SK-N-SH (cell line): ENCODE data around the gene SLC35A2. TPM values are rescaled to one million over a fixed set of nuclear protein-coding genes. Genes with fewer than 3 reads are reported as not detected.

Experiments
- CTCF ChIA-PET: fragments of 300-600, 350-600 bp; formaldehyde crosslinking; extraction: SDS; loops from one replicate; lab custom pipeline; 2021; lab: Yijun Ruan, JAX
- POLR2A ChIA-PET: fragments of 350-600 bp; sonication (Branson Sonifier 250); formaldehyde crosslinking; extraction: SDS; loops from one replicate; lab custom pipeline; 2020; ENCODE audit warnings: antibody characterized with exemption, inconsistent platforms; lab: Yijun Ruan, JAX
- DNase-seq: peaks from one replicate; pipeline ENCODE4 v3.0.0; 2012
- H2AFZ ChIP-seq: fragments of 200-600 bp; sonication (generic); 2 replicates; pipeline ENCODE4 v1.8.1; 2016; ENCODE audit warnings: antibody characterized with exemption, mild to moderate bottlenecking, low read depth
- H3F3A ChIP-seq: fragments of 200-600 bp; sonication (generic); replicated peaks from 2 replicates; pipeline ENCODE3; 2016; ENCODE audit warnings: antibody characterized with exemption, mild to moderate bottlenecking; ENCODE audit not compliant: insufficient read depth
- H3K27ac ChIP-seq, 2 experiments: fragments of 200-500 bp in 1 of 2; fragments of 200-600 bp in 1 of 2; sonication (Bioruptor generic) in 1 of 2; sonication (generic), shearing (Covaris generic) in 1 of 2; 2 replicates each; pipeline versions ENCODE4 v1.5.1 to v1.6.1; 2014 to 2016; ENCODE audit warnings: low read depth in 2 of 2, inconsistent platforms in 1 of 2, low read length in 1 of 2, mild to moderate bottlenecking in 1 of 2, mixed read lengths in 1 of 2
- H3K27me3 ChIP-seq: fragments of 200-600 bp; sonication (generic), shearing (Covaris generic); 2 replicates; pipeline ENCODE4 v1.6.1; 2016; ENCODE audit warnings: mixed run types; ENCODE audit not compliant: insufficient read depth
- H3K36me3 ChIP-seq, 2 experiments: fragments of 200-500 bp in 1 of 2; fragments of 200-600 bp in 1 of 2; sonication (Bioruptor generic) in 1 of 2; sonication (generic) in 1 of 2; replicated peaks in 1 of 2; 2 replicates each; pipeline versions ENCODE3 to v1.5.1; 2014 to 2016; ENCODE audit warnings: low read length in 1 of 2, mild to moderate bottlenecking in 1 of 2; ENCODE audit not compliant: insufficient read depth in 2 of 2, control insufficient read depth in 1 of 2
- H3K4me1 ChIP-seq, 2 experiments: fragments of 200-500 bp in 1 of 2; fragments of 200-600 bp in 1 of 2; sonication (Bioruptor generic) in 1 of 2; sonication (generic), shearing (Covaris generic) in 1 of 2; 2 replicates each; pipeline versions ENCODE4 v1.5.1 to v1.6.1; 2014 to 2016; ENCODE audit warnings: low read depth in 1 of 2, low read length in 1 of 2, mixed run types in 1 of 2; ENCODE audit not compliant: insufficient read depth in 2 of 2, control insufficient read depth in 1 of 2
- H3K4me2 ChIP-seq: fragments of 200-600 bp; sonication (generic), shearing (Covaris generic); 2 replicates; pipeline ENCODE4 v1.6.1; 2017; ENCODE audit warnings: mixed run types
- H3K4me3 ChIP-seq, 2 experiments: fragments of 200-500 bp in 1 of 2; fragments of 200-600 bp in 1 of 2; sonication (Bioruptor generic) in 1 of 2; sonication (generic), shearing (Covaris generic) in 1 of 2; 2 replicates each; pipeline versions ENCODE4 v1.5.1 to v1.8.1; 2014 to 2016; ENCODE audit warnings: low read depth in 2 of 2, inconsistent platforms in 1 of 2, low read length in 1 of 2, mild to moderate bottlenecking in 1 of 2, mixed read lengths in 1 of 2, moderate library complexity in 1 of 2
- H3K79me2 ChIP-seq: fragments of 200-600 bp; sonication (generic); 2 replicates; pipeline ENCODE4 v1.8.1; 2017; ENCODE audit warnings: mild to moderate bottlenecking; ENCODE audit not compliant: insufficient read depth
- H3K9ac ChIP-seq: fragments of 200-600 bp; sonication (generic); 2 replicates; pipeline ENCODE4 v1.6.1; 2017; ENCODE audit warnings: mixed run types
- H3K9me2 ChIP-seq: fragments of 200-600 bp; sonication (generic); 2 replicates; pipeline ENCODE4 v1.6.1; 2017; ENCODE audit warnings: mixed run types
- H3K9me3 ChIP-seq: fragments of 200-600 bp; sonication (generic); 2 replicates; pipeline ENCODE4 v1.6.1; 2017; ENCODE audit warnings: mixed run types, mild to moderate bottlenecking, moderate library complexity
- H4K20me1 ChIP-seq: fragments of 200-600 bp; sonication (generic); 2 replicates; pipeline ENCODE4 v1.6.1; 2017; ENCODE audit warnings: mild to moderate bottlenecking, mixed run types; ENCODE audit not compliant: insufficient read depth
- EZH2phosphoT487 ChIP-seq: fragments of 200-600 bp; sonication (generic); IDR thresholded peaks from 2 replicates; pipeline ENCODE4 v1.6.1; 2017; ENCODE audit warnings: low read depth, mixed run types, mild to moderate bottlenecking, antibody characterized with exemption, moderate library complexity, borderline replicate concordance
- FOSL2 ChIP-seq: IDR thresholded peaks from 2 replicates; pipeline ENCODE4 v1.4.0; 2012; ENCODE audit warnings: low read depth, mild to moderate bottlenecking, moderate library complexity, borderline replicate concordance
- FOXJ3 ChIP-seq: sonication (generic); formaldehyde crosslinking; IDR thresholded peaks from 2 replicates; pipeline ENCODE4 v1.5.1; 2020; ENCODE audit warnings: mild to moderate bottlenecking, missing genetic modification reagents
- POLR2AphosphoS5 ChIP-seq: IDR thresholded peaks from 2 replicates; pipeline ENCODE4 v1.6.1; 2012; ENCODE audit warnings: low read depth, low read length
- REST ChIP-seq: IDR thresholded peaks from 2 replicates; pipeline ENCODE4 v1.6.1; 2012; ENCODE audit warnings: mild to moderate bottlenecking, low read depth, low read length, moderate library complexity
- RXRA ChIP-seq: IDR thresholded peaks from 2 replicates; pipeline ENCODE4 v1.4.0; 2012; ENCODE audit warnings: low read depth, mild to moderate bottlenecking, borderline replicate concordance
- TEAD4 ChIP-seq: IDR thresholded peaks from 2 replicates; pipeline ENCODE4 v1.4.0; 2012; ENCODE audit warnings: mild to moderate bottlenecking, borderline replicate concordance; ENCODE audit not compliant: insufficient read depth
- WGBS: methylation state at CpG from one replicate; pipeline ENCODE4 v1.1.6; 2017; ENCODE audit warnings: low lambda C conversion rate; 5-methylcytosine and 5-hydroxymethylcytosine counted together
- polyA plus RNA-seq, 3 experiments: library from polyadenylated mRNA; depleted of rRNA; stranded (reverse); fragments of >200 nt; gene quantifications; 2 replicates each; pipeline ENCODE4 v1.2.3, GENCODE V29; 2012
- TF ChIP-seq, protein P1 (sequence below): fragments of 200-600 bp; sonication (generic); IDR thresholded peaks from 2 replicates; pipeline ENCODE4 v1.6.1; 2017; ENCODE audit warnings: antibody characterized with exemption, mild to moderate bottlenecking, moderate library complexity
- TF ChIP-seq, protein P2 (sequence below): IDR thresholded peaks from 2 replicates; pipeline ENCODE4 v1.4.0; 2012; ENCODE audit warnings: low read depth
- TF ChIP-seq, protein P3 (sequence below): IDR thresholded peaks from 2 replicates; pipeline ENCODE4; 2012

SLC35A2 gene
- polyA plus RNA-seq, 1 of the 3 experiments (the other 2 are of a cell fraction), result 71.3 TPM

- TF ChIP-seq REST (no peak), POLR2AphosphoS5 (no peak), RXRA (no peak), TEAD4 (no peak)
- TF ChIP-seq, protein P1, sequence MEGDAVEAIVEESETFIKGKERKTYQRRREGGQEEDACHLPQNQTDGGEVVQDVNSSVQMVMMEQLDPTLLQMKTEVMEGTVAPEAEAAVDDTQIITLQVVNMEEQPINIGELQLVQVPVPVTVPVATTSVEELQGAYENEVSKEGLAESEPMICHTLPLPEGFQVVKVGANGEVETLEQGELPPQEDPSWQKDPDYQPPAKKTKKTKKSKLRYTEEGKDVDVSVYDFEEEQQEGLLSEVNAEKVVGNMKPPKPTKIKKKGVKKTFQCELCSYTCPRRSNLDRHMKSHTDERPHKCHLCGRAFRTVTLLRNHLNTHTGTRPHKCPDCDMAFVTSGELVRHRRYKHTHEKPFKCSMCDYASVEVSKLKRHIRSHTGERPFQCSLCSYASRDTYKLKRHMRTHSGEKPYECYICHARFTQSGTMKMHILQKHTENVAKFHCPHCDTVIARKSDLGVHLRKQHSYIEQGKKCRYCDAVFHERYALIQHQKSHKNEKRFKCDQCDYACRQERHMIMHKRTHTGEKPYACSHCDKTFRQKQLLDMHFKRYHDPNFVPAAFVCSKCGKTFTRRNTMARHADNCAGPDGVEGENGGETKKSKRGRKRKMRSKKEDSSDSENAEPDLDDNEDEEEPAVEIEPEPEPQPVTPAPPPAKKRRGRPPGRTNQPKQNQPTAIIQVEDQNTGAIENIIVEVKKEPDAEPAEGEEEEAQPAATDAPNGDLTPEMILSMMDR, result no peak
These were observed 6.2 kb downstream of the SLC35A2 start (continued) for GRCh38 chrX:48905090-48905790.

- no peak for DNase-seq
- Histone ChIP-seq H3F3A (peaks cover 3% of the 10 kb centered on the region), H3K4me2 (no peak overlapping the region), H2AFZ (no peak overlapping the region), H3K79me2 (peaks cover 24% of the 10 kb centered on the region), H3K9ac (no peak overlapping the region), H4K20me1 (0 out of 2 replicates have a peak, but pooled peaks cover 7% of the 10 kb centered on the region)
- CTCF ChIA-PET, result interaction anchor here (2.9 kb wide), 1 partner anchor 11 kb away, joined by 12 read pairs; no protein-coding TSS in a partner anchor
- TF ChIP-seq, protein P2, sequence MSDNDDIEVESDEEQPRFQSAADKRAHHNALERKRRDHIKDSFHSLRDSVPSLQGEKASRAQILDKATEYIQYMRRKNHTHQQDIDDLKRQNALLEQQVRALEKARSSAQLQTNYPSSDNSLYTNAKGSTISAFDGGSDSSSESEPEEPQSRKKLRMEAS, result no peak
- TF ChIP-seq, all 33 proteins: peak for 0
- Histone ChIP-seq H3K4me3 (no peak overlapping the region), H3K9me2 (no peaks in the 10 kb centered on the region), H3K9me3 (no peaks in the 10 kb centered on the region), H3K27ac (no peak overlapping the region), H3K4me1 (peaks cover 0 to under 1% of the 10 kb centered on the region in 2 experiments; a peak in 1 of 4 replicates), H3K36me3 (peaks cover 8 to 49% of the 10 kb centered on the region in 2 experiments), H3K27me3 (no peaks in the 10 kb centered on the region)
- POLR2A ChIA-PET, result no interaction called here
- WGBS, result 97% methylated on average over 12 of the region's 14 CpGs
These were observed 6.8 kb downstream of the SLC35A2 start for GRCh38 chrX:48904626-48905025.

DNA sequence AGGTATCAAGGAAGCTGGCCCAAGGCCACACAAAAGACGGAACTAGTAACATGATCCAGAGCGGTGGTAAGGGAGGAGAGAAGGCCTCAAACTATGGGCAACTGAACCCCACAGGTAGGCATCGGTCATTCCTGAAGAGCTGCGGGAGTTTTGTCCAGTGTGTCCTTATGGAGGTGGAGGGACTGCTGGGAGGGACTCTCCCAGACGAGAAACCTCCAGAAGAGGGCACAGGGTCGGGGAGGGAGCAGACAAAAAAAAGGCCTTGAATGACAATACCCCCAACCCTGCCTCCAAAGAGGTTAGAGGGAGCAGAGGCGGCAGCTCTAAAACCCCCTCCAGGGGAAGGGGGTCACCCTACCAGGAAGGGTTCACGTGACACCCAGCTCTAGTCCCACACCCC, 7.3 kb downstream of the SLC35A2 start:
- no peak for DNase-seq
- Histone ChIP-seq H3K9me2 (no peaks in the 10 kb centered on the region), H4K20me1 (0 out of 2 replicates have a peak, but pooled peaks cover 5% of the 10 kb centered on the region), H3K4me2 (no peak overlapping the region), H3K36me3 (peaks cover 7 to 45% of the 10 kb centered on the region in 2 experiments), H3K79me2 (peaks cover 24% of the 10 kb centered on the region), H3K27me3 (no peaks in the 10 kb centered on the region), H3K9ac (no peak overlapping the region), H3K4me3 (no peak overlapping the region), H3K4me1 (no peaks in the 10 kb centered on the region; a peak in 1 of 4 replicates), H3F3A (peaks cover 3% of the 10 kb centered on the region), H3K27ac (no peak overlapping the region), H2AFZ (no peak overlapping the region), H3K9me3 (no peaks in the 10 kb centered on the region)
- CTCF ChIA-PET, result interaction anchor here (0.7 to 2.9 kb wide), 2 partner anchors 11 to 63 kb away, joined by 3 to 12 read pairs; no protein-coding TSS in a partner anchor
- TF ChIP-seq EZH2phosphoT487 (no peak), FOSL2 (no peak), RXRA (no peak), TEAD4 (no peak), FOXJ3 (CRISPR knock-in tag) (no peak)
- TF ChIP-seq, protein P3, sequence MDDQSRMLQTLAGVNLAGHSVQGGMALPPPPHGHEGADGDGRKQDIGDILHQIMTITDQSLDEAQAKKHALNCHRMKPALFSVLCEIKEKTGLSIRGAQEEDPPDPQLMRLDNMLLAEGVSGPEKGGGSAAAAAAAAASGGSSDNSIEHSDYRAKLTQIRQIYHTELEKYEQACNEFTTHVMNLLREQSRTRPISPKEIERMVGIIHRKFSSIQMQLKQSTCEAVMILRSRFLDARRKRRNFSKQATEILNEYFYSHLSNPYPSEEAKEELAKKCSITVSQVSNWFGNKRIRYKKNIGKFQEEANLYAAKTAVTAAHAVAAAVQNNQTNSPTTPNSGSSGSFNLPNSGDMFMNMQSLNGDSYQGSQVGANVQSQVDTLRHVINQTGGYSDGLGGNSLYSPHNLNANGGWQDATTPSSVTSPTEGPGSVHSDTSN, result no peak
- WGBS, result 94% methylated on average over 7 of the region's 8 CpGs
- POLR2A ChIA-PET, result no interaction called here
